ENCODE results near the gene KCNA3.

Gene KCNA3

DNA sequence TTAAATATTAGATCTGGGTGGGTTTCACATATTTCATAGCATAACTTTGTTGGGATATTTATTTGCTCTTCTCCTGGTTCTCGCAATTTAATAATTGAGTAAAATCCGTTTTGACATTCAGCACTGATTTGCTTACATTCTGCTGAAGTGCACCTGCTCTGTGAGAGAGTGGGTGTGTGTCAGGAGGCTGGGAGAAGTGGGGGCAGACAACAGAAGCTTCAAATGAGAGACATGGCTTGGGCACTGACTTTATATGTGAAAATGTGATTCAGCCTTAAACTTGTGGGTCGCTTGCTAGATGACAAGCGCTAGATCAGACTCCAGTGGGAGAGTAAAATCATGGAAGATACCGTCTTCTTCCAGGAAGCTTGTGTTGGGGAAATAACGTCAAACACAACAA lies 36.2 kb downstream of the KCNA3 start:
- no peak for TF ChIP-seq POLR2A (IDR thresholded peaks at IDR 0.05; ENCODE audit: low read length)
- no peak for TF ChIP-seq GATA1 (IDR thresholded peaks at IDR 0.05; ENCODE audit: low read depth, low read length)

GRCh38 chr1:110638058-110638457 lies 36.7 kb downstream of the KCNA3 start:
- DNase-seq = no peak

More for the DNA sequence above, 36.2 kb downstream of the KCNA3 start:
- DNase-seq = no peak

GRCh38 chr1:110637475-110637874 lies 37.3 kb downstream of the KCNA3 start:
- DNase-seq = no peak
- TF ChIP-seq POLR2A (IDR thresholded peaks at IDR 0.05; ENCODE audit: low read length) (no peak), GATA1 (IDR thresholded peaks at IDR 0.05; ENCODE audit: low read depth, low read length) (no peak)

More at GRCh38 chr1:110638058-110638457, 36.7 kb downstream of the KCNA3 start:
- no peak for TF ChIP-seq GATA1 (IDR thresholded peaks at IDR 0.05; ENCODE audit: low read depth, low read length)
- TF ChIP-seq POLR2A (IDR thresholded peaks at IDR 0.05; ENCODE audit: low read length) = no peak

GRCh38 chr1:110636149-110636935 lies 38.4 kb downstream of the KCNA3 start:
- no peak for DNase-seq
- TF ChIP-seq POLR2A (IDR thresholded peaks at IDR 0.05; ENCODE audit: low read length) = no peak
- TF ChIP-seq GATA1 (IDR thresholded peaks at IDR 0.05; ENCODE audit: low read depth, low read length) = no peak

DNA sequence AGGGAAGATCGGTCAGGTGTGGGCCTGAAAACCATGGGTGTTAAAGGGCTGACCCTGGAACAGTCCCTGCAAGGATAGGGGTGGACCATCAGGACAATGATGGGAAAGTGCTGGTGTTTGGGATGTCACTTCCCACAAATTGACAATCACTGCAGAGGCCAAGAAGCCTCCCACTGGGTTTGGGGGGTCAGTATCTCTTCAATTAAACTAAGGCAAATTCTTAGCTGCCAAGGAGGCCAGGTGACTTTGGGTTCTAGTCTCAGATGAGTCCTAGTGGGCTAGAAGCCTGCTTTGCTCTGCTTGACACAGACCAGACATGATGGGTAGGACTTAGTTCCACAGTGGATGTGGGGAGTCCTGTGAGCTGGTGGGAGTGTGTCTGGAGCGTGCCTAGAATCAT lies 39.3 kb downstream of the KCNA3 start:
- DNase-seq = no peak
- TF ChIP-seq GATA1 (IDR thresholded peaks at IDR 0.05; ENCODE audit: low read depth, low read length) = no peak
- TF ChIP-seq POLR2A (IDR thresholded peaks at IDR 0.05; ENCODE audit: low read length) = no peak

DNA sequence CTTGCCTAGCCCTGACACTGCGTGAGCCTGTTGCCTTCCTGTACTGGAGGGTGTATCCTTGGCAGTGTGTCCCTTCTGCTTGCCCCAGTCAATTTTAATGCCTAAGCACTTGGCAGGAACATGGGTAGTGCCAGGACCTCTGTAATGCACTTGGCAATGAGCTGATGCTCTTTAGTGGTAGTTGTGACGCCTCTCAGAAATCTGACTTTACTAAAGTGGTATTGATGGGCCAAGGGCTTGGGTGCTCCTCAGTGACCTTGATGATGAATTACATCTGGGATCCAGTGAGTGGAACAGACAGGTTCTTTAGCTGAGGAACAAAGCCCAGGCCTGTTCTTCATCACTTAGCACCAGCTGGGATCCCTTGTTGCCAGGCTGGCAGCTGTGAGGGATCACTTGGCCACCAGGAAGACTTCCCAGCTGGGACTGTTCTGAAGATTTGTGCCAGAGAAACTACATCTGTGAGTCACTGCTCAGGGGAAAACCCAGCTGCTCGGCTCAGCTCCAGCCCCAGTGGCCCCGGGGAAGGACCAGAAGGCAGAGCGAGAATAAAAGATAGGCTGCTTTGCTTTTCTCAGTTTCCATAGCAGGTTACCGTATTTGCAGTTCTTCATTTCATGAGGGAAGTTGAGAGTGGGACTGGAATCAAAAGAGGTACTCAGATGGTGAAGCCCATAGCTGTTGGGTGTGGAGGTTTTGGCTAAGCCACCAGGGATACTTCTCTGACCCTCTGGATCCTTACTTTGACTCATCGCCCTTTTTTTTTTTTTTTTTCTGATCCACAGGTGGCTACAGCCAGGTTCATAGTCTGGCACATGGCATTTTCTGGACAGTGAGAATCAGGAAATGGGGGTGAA lies 40.1 kb downstream of the KCNA3 start:
- DNase-seq = no peak
- TF ChIP-seq POLR2A (IDR thresholded peaks at IDR 0.05; ENCODE audit: low read length) (no peak), GATA1 (IDR thresholded peaks at IDR 0.05; ENCODE audit: low read depth, low read length) (no peak)

DNA sequence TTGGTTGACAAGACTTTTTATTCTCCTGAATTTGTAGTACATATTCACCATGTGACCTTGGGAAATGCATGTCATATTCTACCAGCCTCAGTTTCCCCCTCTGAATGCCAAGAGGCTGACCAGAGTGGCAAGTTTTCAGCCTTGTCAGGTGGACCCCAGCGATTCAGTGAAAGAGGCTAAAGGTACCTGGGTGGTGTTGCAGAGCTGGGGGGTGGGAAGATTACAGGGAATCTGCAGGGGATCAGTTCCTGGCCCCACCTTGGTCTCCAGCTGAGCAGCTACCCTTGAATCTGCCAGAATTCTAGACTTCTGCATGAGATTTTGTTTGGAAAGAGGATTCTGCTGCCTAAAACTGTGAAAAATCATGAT lies 40.7 kb downstream of the KCNA3 start:
- DNase-seq = no peak
- TF ChIP-seq POLR2A (IDR thresholded peaks at IDR 0.05; ENCODE audit: low read length) (no peak), GATA1 (IDR thresholded peaks at IDR 0.05; ENCODE audit: low read depth, low read length) (no peak)

GRCh38 chr1:110633646-110634030 lies 41.1 kb downstream of the KCNA3 start:
- TF ChIP-seq GATA1 (IDR thresholded peaks at IDR 0.05; ENCODE audit: low read depth, low read length) = no peak
- no peak for TF ChIP-seq POLR2A (IDR thresholded peaks at IDR 0.05; ENCODE audit: low read length)
- no peak for DNase-seq

- DNase-seq = no peak
- TF ChIP-seq POLR2A (IDR thresholded peaks at IDR 0.05; ENCODE audit: low read length) (no peak), GATA1 (IDR thresholded peaks at IDR 0.05; ENCODE audit: low read depth, low read length) (no peak)
Observed at GRCh38 chr1:110631836-110632620, 42.7 kb downstream of the KCNA3 start.

GRCh38 chr1:110630839-110631663 lies 43.7 kb downstream of the KCNA3 start:
- DNase-seq = peak; percentile 54 to 80
- no peak for TF ChIP-seq POLR2A (IDR thresholded peaks at IDR 0.05; ENCODE audit: low read length)
- no peak for TF ChIP-seq GATA1 (IDR thresholded peaks at IDR 0.05; ENCODE audit: low read depth, low read length)

- TF ChIP-seq POLR2A (IDR thresholded peaks at IDR 0.05; ENCODE audit: low read length) = no peak
- no peak for TF ChIP-seq GATA1 (IDR thresholded peaks at IDR 0.05; ENCODE audit: low read depth, low read length)
- no peak for DNase-seq
Observed at GRCh38 chr1:110628323-110629105, 46.2 kb downstream of the KCNA3 start.

- no peak for TF ChIP-seq POLR2A (IDR thresholded peaks at IDR 0.05; ENCODE audit: low read length)
- no peak for TF ChIP-seq GATA1 (IDR thresholded peaks at IDR 0.05; ENCODE audit: low read depth, low read length)
- DNase-seq = no peak
Observed at GRCh38 chr1:110627764-110628163, 47.0 kb downstream of the KCNA3 start.
